Occipital lobe (tissue), 2 donors: ENCODE measurements around the gene PRLR. TPM values are rescaled to one million over a fixed set of nuclear protein-coding genes. Genes with fewer than 3 reads are reported as not detected.
"Not testable (repeated sequence)": the region's sequence is repeated elsewhere in the genome, so short reads cannot be mapped to it uniquely, and the experiment has no call there.

Source experiments
- DNase-seq: peaks from one replicate; lab custom pipeline; 2025; lab: John Stamatoyannopoulos, UW
- total RNA-seq: library from RNA; depleted of rRNA; stranded (reverse); fragments of >200 nt; gene quantifications from one replicate; pipeline ENCODE4 v1.2.3, GENCODE V29; 2014

The PRLR gene
- total RNA-seq: 3.3 TPM

GRCh38 chr5:35230038-35230611 lies at the start of gene PRLR:
Gene PRLR, minus strand, starts transcription at chr5:35230487. Its CDS starts 140,867 bp downstream, at chr5:35089620.
- DNase-seq: no peak

GRCh38 chr5:35274839-35275509 lies 44.7 kb upstream of the PRLR start:
- no peak for DNase-seq

- no peak for DNase-seq
These were observed 38.7 kb upstream of the PRLR start for GRCh38 chr5:35269006-35269405.

GRCh38 chr5:35266276-35266675 lies 36.0 kb upstream of the PRLR start:
- DNase-seq: no peak

GRCh38 chr5:35264509-35264908 lies 34.2 kb upstream of the PRLR start:
- no peak for DNase-seq

GRCh38 chr5:35263266-35263877 lies 33.1 kb upstream of the PRLR start:
- no peak for DNase-seq

GRCh38 chr5:35253582-35253981 lies 23.3 kb upstream of the PRLR start:
- no peak for DNase-seq

GRCh38 chr5:35252963-35253362 lies 22.7 kb upstream of the PRLR start:
- no peak for DNase-seq

GRCh38 chr5:35248843-35249780 lies 18.8 kb upstream of the PRLR start:
- no peak for DNase-seq

GRCh38 chr5:35247648-35248034 lies 17.4 kb upstream of the PRLR start:
- DNase-seq: no peak

GRCh38 chr5:35246900-35247647 lies 16.8 kb upstream of the PRLR start:
- no peak for DNase-seq

GRCh38 chr5:35246411-35246810 lies 16.1 kb upstream of the PRLR start:
- no peak for DNase-seq

GRCh38 chr5:35245371-35245770 lies 15.1 kb upstream of the PRLR start:
- DNase-seq: not testable (repeated sequence)

- no peak for DNase-seq
These were observed 13.9 kb upstream of the PRLR start for GRCh38 chr5:35244171-35244570.

- no peak for DNase-seq
These were observed 12.5 kb upstream of the PRLR start for GRCh38 chr5:35242702-35243258.

- DNase-seq: no peak
These were observed 10.6 kb upstream of the PRLR start for GRCh38 chr5:35240892-35241291.

GRCh38 chr5:35239911-35240610 lies 9.8 kb upstream of the PRLR start:
- no peak for DNase-seq

GRCh38 chr5:35239476-35239875 lies 9.2 kb upstream of the PRLR start:
- no peak for DNase-seq

- DNase-seq: no peak
These were observed 7.5 kb upstream of the PRLR start for GRCh38 chr5:35237580-35238376.
